HCT116 (cell line): Measurements from ENCODE around the gene BET1L.

ENCODE experiments used
- CEBPB ChIP-seq: IDR thresholded peaks from 2 replicates; pipeline ENCODE4 v1.6.1; 2012; ENCODE audit warnings: low read depth
- EGR1 ChIP-seq: IDR thresholded peaks from 2 replicates; pipeline ENCODE4 v1.6.1; 2012; ENCODE audit warnings: low read depth
- EZH2 ChIP-seq: fragments of 200-600 bp; sonication (generic); IDR thresholded peaks from 2 replicates; pipeline ENCODE4 v1.6.1; 2017; ENCODE audit warnings: antibody characterized with exemption, mixed run types
- JUND ChIP-seq: IDR thresholded peaks from 2 replicates; pipeline ENCODE4 v1.6.1; 2012
- POLR2A ChIP-seq: IDR thresholded peaks from 2 replicates; pipeline ENCODE4 v1.7.0; 2011; ENCODE audit warnings: borderline replicate concordance; ENCODE audit not compliant: insufficient read depth, insufficient read length; ENCODE audit errors: extremely low read depth
- POLR2AphosphoS5 ChIP-seq: IDR thresholded peaks from 2 replicates; pipeline ENCODE4 v1.6.1; 2011; ENCODE audit warnings: mild to moderate bottlenecking, low read depth, low read length, moderate library complexity
- RAD21 ChIP-seq: IDR thresholded peaks from 2 replicates; pipeline ENCODE4 v1.6.1; 2012; ENCODE audit warnings: low read depth, mild to moderate bottlenecking
- SIN3A ChIP-seq: IDR thresholded peaks from 2 replicates; pipeline ENCODE4 v1.6.1; 2012; ENCODE audit warnings: low read depth
- SP1 ChIP-seq: IDR thresholded peaks from 2 replicates; pipeline ENCODE4 v1.6.1; 2012; ENCODE audit warnings: low read depth
- YY1 ChIP-seq: IDR thresholded peaks from 2 replicates; pipeline ENCODE4 v1.6.1; 2011; ENCODE audit warnings: low read length, low read depth, moderate library complexity, mild to moderate bottlenecking; ENCODE audit not compliant: insufficient replicate concordance; ENCODE audit errors: extremely low read depth
- TF ChIP-seq, protein P1 (sequence below), 3 experiments: fragments of 200-600 bp in 1 of 3; sonication (generic) in 1 of 3; IDR thresholded peaks in 2 of 3; conservative IDR thresholded peaks in 1 of 3; 2 replicates each; pipeline ENCODE4 v1.5.1; 2012 to 2017; ENCODE audit warnings: low read depth in 2 of 3, low read length in 2 of 3, antibody characterized with exemption in 1 of 3, borderline replicate concordance in 1 of 3, control low read depth in 1 of 3, mild to moderate bottlenecking in 1 of 3, mixed read lengths in 1 of 3, mixed run types in 1 of 3, moderate library complexity in 1 of 3; ENCODE audit not compliant: insufficient read depth in 1 of 3
- TF ChIP-seq, protein P2 (sequence below): IDR thresholded peaks from 2 replicates; pipeline ENCODE4 v1.6.1; 2011; ENCODE audit warnings: mild to moderate bottlenecking, low read length, moderate library complexity; ENCODE audit not compliant: insufficient replicate concordance; ENCODE audit errors: extremely low read depth

DNA sequence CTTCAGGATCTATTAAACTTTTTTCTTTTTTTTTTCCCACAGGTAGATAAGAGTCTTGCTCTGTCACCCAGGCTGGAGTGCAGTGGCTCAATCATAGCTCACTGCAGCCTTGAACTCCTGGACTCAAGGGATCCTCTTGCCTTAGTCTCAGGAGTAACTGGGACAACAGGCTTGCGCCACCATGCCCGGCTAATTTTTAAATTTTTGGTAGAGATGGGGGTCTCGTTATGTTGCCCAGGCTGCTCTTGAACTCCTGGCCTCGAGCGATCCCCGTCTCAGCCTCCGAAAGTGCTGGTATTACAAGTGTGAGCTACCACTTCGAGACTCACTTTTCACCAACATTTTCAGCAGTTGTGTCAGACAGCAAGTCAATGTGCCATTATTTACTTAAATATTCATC lies 28.0 kb upstream of the BET1L start:
- TF ChIP-seq, protein P1, sequence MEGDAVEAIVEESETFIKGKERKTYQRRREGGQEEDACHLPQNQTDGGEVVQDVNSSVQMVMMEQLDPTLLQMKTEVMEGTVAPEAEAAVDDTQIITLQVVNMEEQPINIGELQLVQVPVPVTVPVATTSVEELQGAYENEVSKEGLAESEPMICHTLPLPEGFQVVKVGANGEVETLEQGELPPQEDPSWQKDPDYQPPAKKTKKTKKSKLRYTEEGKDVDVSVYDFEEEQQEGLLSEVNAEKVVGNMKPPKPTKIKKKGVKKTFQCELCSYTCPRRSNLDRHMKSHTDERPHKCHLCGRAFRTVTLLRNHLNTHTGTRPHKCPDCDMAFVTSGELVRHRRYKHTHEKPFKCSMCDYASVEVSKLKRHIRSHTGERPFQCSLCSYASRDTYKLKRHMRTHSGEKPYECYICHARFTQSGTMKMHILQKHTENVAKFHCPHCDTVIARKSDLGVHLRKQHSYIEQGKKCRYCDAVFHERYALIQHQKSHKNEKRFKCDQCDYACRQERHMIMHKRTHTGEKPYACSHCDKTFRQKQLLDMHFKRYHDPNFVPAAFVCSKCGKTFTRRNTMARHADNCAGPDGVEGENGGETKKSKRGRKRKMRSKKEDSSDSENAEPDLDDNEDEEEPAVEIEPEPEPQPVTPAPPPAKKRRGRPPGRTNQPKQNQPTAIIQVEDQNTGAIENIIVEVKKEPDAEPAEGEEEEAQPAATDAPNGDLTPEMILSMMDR (IDR thresholded peaks at IDR 0.05 in 2 of 3, conservative IDR thresholded peaks at IDR 0.05 in 1 of 3; ENCODE audit: borderline replicate concordance in 1 of 3, insufficient read depth in 1 of 3, low read depth in 2 of 3, low read length in 2 of 3) = no peak
- no peak for TF ChIP-seq POLR2AphosphoS5
- no peak for TF ChIP-seq POLR2A
- no peak for TF ChIP-seq EZH2
- TF ChIP-seq SP1 = no peak
- no peak for TF ChIP-seq EGR1
- TF ChIP-seq RAD21 = no peak
- TF ChIP-seq, protein P2, sequence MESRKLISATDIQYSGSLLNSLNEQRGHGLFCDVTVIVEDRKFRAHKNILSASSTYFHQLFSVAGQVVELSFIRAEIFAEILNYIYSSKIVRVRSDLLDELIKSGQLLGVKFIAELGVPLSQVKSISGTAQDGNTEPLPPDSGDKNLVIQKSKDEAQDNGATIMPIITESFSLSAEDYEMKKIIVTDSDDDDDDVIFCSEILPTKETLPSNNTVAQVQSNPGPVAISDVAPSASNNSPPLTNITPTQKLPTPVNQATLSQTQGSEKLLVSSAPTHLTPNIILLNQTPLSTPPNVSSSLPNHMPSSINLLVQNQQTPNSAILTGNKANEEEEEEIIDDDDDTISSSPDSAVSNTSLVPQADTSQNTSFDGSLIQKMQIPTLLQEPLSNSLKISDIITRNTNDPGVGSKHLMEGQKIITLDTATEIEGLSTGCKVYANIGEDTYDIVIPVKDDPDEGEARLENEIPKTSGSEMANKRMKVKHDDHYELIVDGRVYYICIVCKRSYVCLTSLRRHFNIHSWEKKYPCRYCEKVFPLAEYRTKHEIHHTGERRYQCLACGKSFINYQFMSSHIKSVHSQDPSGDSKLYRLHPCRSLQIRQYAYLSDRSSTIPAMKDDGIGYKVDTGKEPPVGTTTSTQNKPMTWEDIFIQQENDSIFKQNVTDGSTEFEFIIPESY = no peak
- TF ChIP-seq CEBPB = no peak
- TF ChIP-seq JUND = no peak
- no peak for TF ChIP-seq SIN3A
- TF ChIP-seq YY1 = no peak
